GM12878 (cell line): ENCODE measurements around the gene MGLL. TPM values are rescaled to one million over a fixed set of nuclear protein-coding genes. Genes with fewer than 3 reads are reported as not detected.

Source experiments
- ATAC-seq: fragments of 200-7000 bp; cut with Tn5 transposase; 3 replicates; pipeline ENCODE4 v1.9.1; 2020; ENCODE audit warnings: mild to moderate bottlenecking, moderate library complexity
- BruUV-seq: library from RNA; stranded (reverse); fragments of 400-500 nt; replicated peaks from 2 replicates; lab custom pipeline; 2021; lab: Mats Ljungman, UMichigan
- CTCF ChIA-PET: fragments of 300-600 bp; sonication (Branson Sonifier 250); formaldehyde crosslinking; extraction: SDS; loops from one replicate; lab custom pipeline; 2021; ENCODE audit warnings: inconsistent platforms; lab: Yijun Ruan, JAX
- POLR2A ChIA-PET: fragments of 350-600 bp; formaldehyde crosslinking; extraction: SDS; loops from one replicate; lab custom pipeline; 2021; ENCODE audit warnings: inconsistent platforms; lab: Charles Lee
- RAD21 ChIA-PET: fragments of 300-600 bp; sonication (Branson Sonifier 250); formaldehyde crosslinking; loops from one replicate; lab custom pipeline; 2023; ENCODE audit warnings: antibody characterized with exemption; ENCODE audit not compliant: unreplicated experiment; lab: Charles Lee
- SMC1A ChIA-PET: fragments of 300-600 bp; sonication (Branson Sonifier 250); formaldehyde crosslinking; loops from one replicate; lab custom pipeline; 2023; ENCODE audit not compliant: unreplicated experiment, uncharacterized antibody; lab: Charles Lee
- DNase-seq: peaks from one replicate; pipeline ENCODE4 v3.0.0-alpha.2; 2011; ENCODE audit warnings: low read depth, low spot score
- FAIRE-seq: peaks from 3 replicates; lab custom pipeline; 2011; peaks lifted over from hg19 to GRCh38; lab: Jason Lieb, UNC
- H2AFZ ChIP-seq: 2 replicates; pipeline ENCODE4 v1.6.0; 2011; ENCODE audit warnings: low read depth, low read length, control low read depth; ENCODE audit not compliant: control insufficient read depth
- H3K27ac ChIP-seq: 2 replicates; pipeline ENCODE4 v1.5.1; 2011; ENCODE audit warnings: control low read depth; ENCODE audit not compliant: control insufficient read depth, insufficient read depth
- H3K27me3 ChIP-seq, 2 experiments: replicated peaks in 1 of 2; 2 replicates each; pipeline versions ENCODE4 v1.6.0 to v1.6.1; 2011; ENCODE audit warnings: low read length in 1 of 2; ENCODE audit not compliant: control insufficient read depth in 2 of 2, insufficient read depth in 2 of 2
- H3K36me3 ChIP-seq, 2 experiments: 2 replicates each; pipeline ENCODE4 v1.5.1; 2011; ENCODE audit warnings: low read length in 1 of 2; ENCODE audit not compliant: control insufficient read depth in 2 of 2, insufficient read depth in 2 of 2
- H3K4me1 ChIP-seq: 2 replicates; pipeline ENCODE4 v1.6.1; 2011; ENCODE audit warnings: mild to moderate bottlenecking, low read length, moderate library complexity, mixed read lengths; ENCODE audit not compliant: control insufficient read depth, insufficient read depth
- H3K4me2 ChIP-seq: 2 replicates; pipeline ENCODE4 v1.6.0; 2011; ENCODE audit warnings: control low read depth; ENCODE audit not compliant: control insufficient read depth, insufficient read depth
- H3K4me3 ChIP-seq: fragments of 200-600 bp; sonication (generic); 2 replicates; pipeline ENCODE4 v1.5.1; 2016
- H3K79me2 ChIP-seq: 2 replicates; pipeline ENCODE4 v1.6.0; 2011; ENCODE audit warnings: low read length; ENCODE audit not compliant: control insufficient read depth, insufficient read depth
- H3K9ac ChIP-seq: 2 replicates; pipeline ENCODE4 v1.8.0; 2011; ENCODE audit warnings: low read length, control low read depth, mixed read lengths; ENCODE audit not compliant: control insufficient read depth, insufficient read depth
- H3K9me3 ChIP-seq: replicated peaks from 3 replicates; pipeline ENCODE4 v1.5.1; 2011; ENCODE audit warnings: mild to moderate bottlenecking, low read length; ENCODE audit not compliant: control insufficient read depth, insufficient read depth
- H4K20me1 ChIP-seq: 2 replicates; pipeline ENCODE4 v1.6.0; 2011; ENCODE audit not compliant: control insufficient read depth, insufficient read depth
- BACH1 ChIP-seq: fragments of 450-650 bp; IDR thresholded peaks from 2 replicates; pipeline ENCODE4 v1.6.1; 2017; ENCODE audit warnings: mild to moderate bottlenecking, borderline replicate concordance
- CBX5 ChIP-seq: sonication (generic); IDR thresholded peaks from 2 replicates; pipeline ENCODE4 v1.6.1; 2016; ENCODE audit warnings: low read depth, moderate library complexity, mild to moderate bottlenecking, inconsistent platforms
- CHD4 ChIP-seq: fragments of 200-600 bp; sonication (generic); IDR thresholded peaks from 2 replicates; pipeline ENCODE4 v1.6.1; 2016; ENCODE audit warnings: mild to moderate bottlenecking
- JUND ChIP-seq: IDR thresholded peaks from 2 replicates; pipeline ENCODE4 v1.6.1; 2012; ENCODE audit warnings: low read depth, mild to moderate bottlenecking, low read length, improper control_type of control experiment, moderate library complexity
- KDM1A ChIP-seq: fragments of 200-600 bp; sonication (generic); IDR thresholded peaks from 2 replicates; pipeline ENCODE4 v1.6.1; 2016; ENCODE audit warnings: borderline replicate concordance
- NBN ChIP-seq: fragments of 450-650 bp; IDR thresholded peaks from 2 replicates; pipeline ENCODE4 v1.6.1; 2016
- PAX5 ChIP-seq: IDR thresholded peaks from 2 replicates; pipeline ENCODE4 v1.6.1; 2011; ENCODE audit warnings: low read depth, low read length, borderline replicate concordance
- RAD21 ChIP-seq: IDR thresholded peaks from 2 replicates; pipeline ENCODE4 v1.6.1; 2011; ENCODE audit warnings: mild to moderate bottlenecking, low read depth, low read length, moderate library complexity; ENCODE audit not compliant: insufficient read depth
- RELA ChIP-seq: fragments of 450-650 bp; IDR thresholded peaks from 2 replicates; pipeline ENCODE4 v1.8.0; 2014; ENCODE audit warnings: borderline replicate concordance; ENCODE audit not compliant: partially characterized antibody
- SMAD1 ChIP-seq: fragments of 450-650 bp; IDR thresholded peaks from 2 replicates; pipeline ENCODE4 v1.6.1; 2018; ENCODE audit warnings: mild to moderate bottlenecking, low read depth; ENCODE audit not compliant: partially characterized antibody
- SP1 ChIP-seq: IDR thresholded peaks from one replicate; pipeline ENCODE4 v1.6.1; 2011; ENCODE audit warnings: low read depth, low read length
- SPI1 ChIP-seq: IDR thresholded peaks from 2 replicates; pipeline ENCODE4 v1.6.1; 2011; ENCODE audit warnings: low read depth, mild to moderate bottlenecking, low read length, moderate library complexity, borderline replicate concordance; ENCODE audit not compliant: insufficient read depth
- YY1 ChIP-seq: IDR thresholded peaks from 2 replicates; pipeline ENCODE4 v1.6.1; 2011; ENCODE audit warnings: low read depth, mild to moderate bottlenecking, low read length
- WGBS: methylation state at CpG from one replicate; pipeline ENCODE4 v1.1.6; 2016; ENCODE audit warnings: low lambda C conversion rate; ENCODE audit not compliant: insufficient replicate concordance, insufficient coverage; ENCODE audit errors: missing lambda C conversion rate; 5-methylcytosine and 5-hydroxymethylcytosine counted together
- in situ Hi-C: fragments of 300-500 bp; cut with MboI; formaldehyde crosslinking; loops from 9 replicates; pipeline ENCODE4 v1.14.3; 2018; ENCODE audit warnings: mixed read lengths
- intact Hi-C: fragments of 100-400 bp; cut with micrococcal nuclease; formaldehyde crosslinking; loops from one replicate; pipeline ENCODE4 v1.14.2; 2022; ENCODE audit not compliant: unreplicated experiment
- polyA plus RNA-seq, 11 experiments: library from polyadenylated mRNA; depleted of rRNA in 4 of 11; unstranded in 6 of 11; stranded (reverse) in 5 of 11; fragments of >200 nt; fragmentation: Nextera tagmentation in 4 of 11; fragmentation: Illumina TruSeq in 1 of 11; extraction: Ambion mirVana in 4 of 11; extraction: Trizol in 1 of 11; gene quantifications; 1 replicate in 1 of 11; 2 replicates in 10 of 11; pipeline versions ENCODE4 v1.2.1 to v1.2.3, GENCODE V29; 2011 to 2016; ENCODE audit warnings: inconsistent platforms in 2 of 11, missing spikeins in 2 of 11, low read depth in 1 of 11
- total RNA-seq, 4 experiments: library from RNA; depleted of rRNA in 3 of 4; stranded (reverse); fragments of >200 nt in 3 of 4; fragmentation: Illumina TruSeq in 1 of 4; extraction: Trizol in 1 of 4; gene quantifications; 2 replicates each; pipeline versions ENCODE4 v1.2.1 to v1.2.3, GENCODE V29; 2013 to 2021
- TF ChIP-seq, protein P1 (sequence below): fragments of 450-650 bp; IDR thresholded peaks from 2 replicates; pipeline ENCODE4 v1.6.1; 2017; ENCODE audit warnings: mild to moderate bottlenecking, low read depth, inconsistent platforms; ENCODE audit not compliant: poor library complexity, severe bottlenecking

MGLL gene
- total and polyA plus RNA-seq, 10 of the 15 experiments (the other 5 are each of a cell fraction or from before 2014, with no cell fraction given) = 44.9 to 177 (median 72.9) TPM

GRCh38 chr3:127712881-127713771, 109.2 kb downstream of the MGLL start:
- peaks cover 28 to 59% of the 10 kb centered on the region in 2 experiments; a peak in 3 of 4 replicates for H3K36me3 ChIP-seq
- WGBS = 82% methylated on average over 9 of the region's 9 CpGs
- peaks cover 3% of the 10 kb centered on the region; the same call in 1 of the 2 replicates for H3K4me1 ChIP-seq
- H2AFZ ChIP-seq = no peak overlapping the region
- ChIA-PET RAD21 (no interaction called here), SMC1A (interaction anchor here (0.9 kb wide), 1 partner anchor 112 kb away, joined by 3 read pairs; no protein-coding TSS in a partner anchor), POLR2A (no interaction called here), CTCF (no interaction called here)
- intact Hi-C loops (no loop called here), in situ Hi-C loops (no loop called here)
- DNase-seq (no peak), ATAC-seq (no peak; the same call in 2 of the 3 replicates), FAIRE-seq (no peak)
- H3K4me2 ChIP-seq = no peak overlapping the region
- no peak overlapping the region for H3K4me3 ChIP-seq
- TF ChIP-seq YY1 (no peak), RAD21 (no peak), PAX5 (no peak)
- no peaks in the 10 kb centered on the region for H3K79me2 ChIP-seq
- no peak overlapping the region for H3K27ac ChIP-seq
- H3K9ac ChIP-seq = no peak overlapping the region
- H3K27me3 ChIP-seq = no peaks in the 10 kb centered on the region
- no peaks in the 10 kb centered on the region for H4K20me1 ChIP-seq
- no peaks in the 10 kb centered on the region for H3K9me3 ChIP-seq
- BruUV-seq = no TSS peak

DNA sequence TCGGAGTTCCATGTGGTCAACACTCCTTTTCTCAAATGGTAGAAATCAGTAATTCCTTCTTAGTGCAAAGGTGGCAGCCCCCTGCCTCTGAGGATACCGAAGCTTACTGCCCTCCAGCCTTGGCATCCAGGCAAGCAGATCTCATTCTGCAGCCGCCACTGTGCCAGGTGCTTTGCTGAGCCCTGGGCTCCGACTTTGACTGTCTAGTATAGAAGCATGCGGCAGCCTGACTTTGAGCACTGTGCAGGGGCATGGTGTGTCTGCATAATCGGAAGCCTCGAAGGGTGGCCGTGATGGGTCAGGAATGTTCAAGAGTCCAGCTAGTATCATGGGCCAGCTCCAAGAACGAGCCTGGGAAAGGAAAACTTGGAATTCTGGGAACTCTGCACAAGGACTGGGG, 109.9 kb downstream of the MGLL start:
- DNase-seq (no peak), FAIRE-seq (no peak), ATAC-seq (no peak)
- Histone ChIP-seq H3K4me2 (no peak overlapping the region), H3K9ac (no peak overlapping the region), H4K20me1 (no peaks in the 10 kb centered on the region), H2AFZ (no peak overlapping the region), H3K4me1 (no peaks in the 10 kb centered on the region), H3K27me3 (no peaks in the 10 kb centered on the region), H3K9me3 (no peaks in the 10 kb centered on the region), H3K36me3 (peaks cover 30 to 55% of the 10 kb centered on the region in 2 experiments; a peak in 3 of 4 replicates), H3K79me2 (no peaks in the 10 kb centered on the region), H3K4me3 (no peak overlapping the region), H3K27ac (no peak overlapping the region)
- BruUV-seq = no TSS peak
- in situ Hi-C loops (no loop called here), intact Hi-C loops (no loop called here)
- 86% methylated on average over 9 of the region's 9 CpGs for WGBS
- ChIA-PET POLR2A (no interaction called here), CTCF (no interaction called here), RAD21 (no interaction called here), SMC1A (interaction anchor here (0.9 kb wide), 1 partner anchor 113 kb away, joined by 3 read pairs; no protein-coding TSS in a partner anchor)
- no peak for TF ChIP-seq JUND
- no peak for TF ChIP-seq NBN
- no peak for TF ChIP-seq CBX5
- no peak for TF ChIP-seq YY1
- TF ChIP-seq RELA = no peak
- TF ChIP-seq SP1 = no peak
- TF ChIP-seq BACH1 = no peak
- TF ChIP-seq, protein P1, sequence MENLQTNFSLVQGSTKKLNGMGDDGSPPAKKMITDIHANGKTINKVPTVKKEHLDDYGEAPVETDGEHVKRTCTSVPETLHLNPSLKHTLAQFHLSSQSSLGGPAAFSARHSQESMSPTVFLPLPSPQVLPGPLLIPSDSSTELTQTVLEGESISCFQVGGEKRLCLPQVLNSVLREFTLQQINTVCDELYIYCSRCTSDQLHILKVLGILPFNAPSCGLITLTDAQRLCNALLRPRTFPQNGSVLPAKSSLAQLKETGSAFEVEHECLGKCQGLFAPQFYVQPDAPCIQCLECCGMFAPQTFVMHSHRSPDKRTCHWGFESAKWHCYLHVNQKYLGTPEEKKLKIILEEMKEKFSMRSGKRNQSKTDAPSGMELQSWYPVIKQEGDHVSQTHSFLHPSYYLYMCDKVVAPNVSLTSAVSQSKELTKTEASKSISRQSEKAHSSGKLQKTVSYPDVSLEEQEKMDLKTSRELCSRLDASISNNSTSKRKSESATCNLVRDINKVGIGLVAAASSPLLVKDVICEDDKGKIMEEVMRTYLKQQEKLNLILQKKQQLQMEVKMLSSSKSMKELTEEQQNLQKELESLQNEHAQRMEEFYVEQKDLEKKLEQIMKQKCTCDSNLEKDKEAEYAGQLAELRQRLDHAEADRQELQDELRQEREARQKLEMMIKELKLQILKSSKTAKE = no peak
- no peak for TF ChIP-seq KDM1A
- TF ChIP-seq SMAD1 = no peak
- no peak for TF ChIP-seq CHD4
- no peak for TF ChIP-seq SPI1
